Mucosa of descending colon (tissue), 3 donors: Measurements from ENCODE around the gene GAS7. TPM values are rescaled to one million over a fixed set of nuclear protein-coding genes. Genes with fewer than 3 reads are reported as not detected.

Experiments used
- ATAC-seq: fragments of 200-7000 bp; cut with Tn5 transposase; one replicate; pipeline ENCODE4 v1.9.1; 2020; ENCODE audit warnings: mild to moderate bottlenecking, moderate library complexity
- DNase-seq, 3 donors: peaks; one replicate each; pipeline ENCODE4 v3.0.0-alpha.2; 2020
- H3K36me3 ChIP-seq: fragments of 200-600 bp; one replicate; pipeline ENCODE4 v1.8.0; 2021; ENCODE audit warnings: low read depth, mild to moderate bottlenecking
- H3K4me1 ChIP-seq: fragments of 200-600 bp; one replicate; pipeline ENCODE4 v1.8.0; 2021; ENCODE audit warnings: low read depth, mild to moderate bottlenecking
- H3K4me3 ChIP-seq: fragments of 200-600 bp; one replicate; pipeline ENCODE4 v1.8.0; 2021; ENCODE audit warnings: mild to moderate bottlenecking
- H3K9me3 ChIP-seq: fragments of 200-600 bp; one replicate; pipeline ENCODE4 v1.8.0; 2021; ENCODE audit warnings: mild to moderate bottlenecking
- intact Hi-C, 2 donors: fragments of 100-400 bp; cut with DNase I in 1 of 2; cut with micrococcal nuclease in 1 of 2; formaldehyde crosslinking; loops; one replicate each; pipeline versions ENCODE4 v1.11.0 to v1.11.1; 2022; cut with DNase I, micrococcal nuclease
- total RNA-seq, 3 donors: library from RNA; stranded (reverse); fragmentation: NEBNext Ultra II Directional in 2 of 3; extraction: Animal tissue kit (Norgen Biotek cat#: 25700) in 2 of 3; gene quantifications; one replicate each; pipeline versions ENCODE4 v1.2.1 to v1.2.4, GENCODE V29; 2021 to 2023
- TF ChIP-seq, protein P1 (sequence below): fragments of 200-600 bp; IDR thresholded peaks from one replicate; pipeline ENCODE4 v1.8.0; 2022; ENCODE audit warnings: antibody characterized with exemption, mild to moderate bottlenecking
- donor health status: DM: no; HTN: no; CAD: no; lungs with moderate emphysema.
- donor health status: DM: no; HTN: no; CAD: no.
- donor health status: DM: no; HTN: yes; CAD: no.

The GAS7 gene
- total RNA-seq, 3 donors from 2014 or later: 6.4 to 54.4 (median 21.6) TPM

GRCh38 chr17:9956474-9957131 lies 241.8 kb downstream of the GAS7 start:
- no peak for DNase-seq
- H3K36me3 ChIP-seq: no peaks in the 10 kb centered on the region
- H3K9me3 ChIP-seq: no peaks in the 10 kb centered on the region
- intact Hi-C loops: no loop called here
- no peak overlapping the region for H3K4me3 ChIP-seq
- ATAC-seq: no peak
- TF ChIP-seq, protein P1, sequence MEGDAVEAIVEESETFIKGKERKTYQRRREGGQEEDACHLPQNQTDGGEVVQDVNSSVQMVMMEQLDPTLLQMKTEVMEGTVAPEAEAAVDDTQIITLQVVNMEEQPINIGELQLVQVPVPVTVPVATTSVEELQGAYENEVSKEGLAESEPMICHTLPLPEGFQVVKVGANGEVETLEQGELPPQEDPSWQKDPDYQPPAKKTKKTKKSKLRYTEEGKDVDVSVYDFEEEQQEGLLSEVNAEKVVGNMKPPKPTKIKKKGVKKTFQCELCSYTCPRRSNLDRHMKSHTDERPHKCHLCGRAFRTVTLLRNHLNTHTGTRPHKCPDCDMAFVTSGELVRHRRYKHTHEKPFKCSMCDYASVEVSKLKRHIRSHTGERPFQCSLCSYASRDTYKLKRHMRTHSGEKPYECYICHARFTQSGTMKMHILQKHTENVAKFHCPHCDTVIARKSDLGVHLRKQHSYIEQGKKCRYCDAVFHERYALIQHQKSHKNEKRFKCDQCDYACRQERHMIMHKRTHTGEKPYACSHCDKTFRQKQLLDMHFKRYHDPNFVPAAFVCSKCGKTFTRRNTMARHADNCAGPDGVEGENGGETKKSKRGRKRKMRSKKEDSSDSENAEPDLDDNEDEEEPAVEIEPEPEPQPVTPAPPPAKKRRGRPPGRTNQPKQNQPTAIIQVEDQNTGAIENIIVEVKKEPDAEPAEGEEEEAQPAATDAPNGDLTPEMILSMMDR: no peak
- no peaks in the 10 kb centered on the region for H3K4me1 ChIP-seq

DNA sequence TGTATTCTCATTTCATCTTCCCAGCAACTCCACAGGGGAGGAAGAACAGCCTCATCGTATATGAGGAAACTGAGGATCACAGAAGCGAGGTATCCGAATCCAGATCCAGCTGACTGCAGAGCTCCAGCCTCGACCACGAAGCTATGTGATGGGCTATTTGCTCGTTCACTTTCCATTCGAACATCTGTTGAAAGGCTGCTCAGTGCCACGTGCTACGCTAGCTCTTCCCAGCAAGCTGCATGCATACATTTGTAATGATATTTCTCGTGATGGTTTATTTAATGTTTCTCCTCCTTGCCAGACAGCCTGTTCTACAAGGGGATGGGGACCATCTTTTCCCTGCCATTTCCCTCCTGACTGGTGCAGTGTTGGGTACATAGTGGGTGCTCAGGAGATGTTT lies 244.9 kb downstream of the GAS7 start:
- no peak for DNase-seq
- no peaks in the 10 kb centered on the region for H3K36me3 ChIP-seq
- H3K4me3 ChIP-seq: no peak overlapping the region
- ATAC-seq: no peak
- intact Hi-C loops: no loop called here
- no peaks in the 10 kb centered on the region for H3K4me1 ChIP-seq
- no peaks in the 10 kb centered on the region for H3K9me3 ChIP-seq
- TF ChIP-seq, protein P1: no peak

- DNase-seq (no peak), ATAC-seq (no peak)
- TF ChIP-seq, protein P1: no peak
- Histone ChIP-seq H3K4me3 (no peak overlapping the region), H3K4me1 (no peaks in the 10 kb centered on the region), H3K9me3 (no peaks in the 10 kb centered on the region), H3K36me3 (no peaks in the 10 kb centered on the region)
- intact Hi-C loops: no loop called here
Observed at GRCh38 chr17:9951803-9952202, 246.6 kb downstream of the GAS7 start.

DNA sequence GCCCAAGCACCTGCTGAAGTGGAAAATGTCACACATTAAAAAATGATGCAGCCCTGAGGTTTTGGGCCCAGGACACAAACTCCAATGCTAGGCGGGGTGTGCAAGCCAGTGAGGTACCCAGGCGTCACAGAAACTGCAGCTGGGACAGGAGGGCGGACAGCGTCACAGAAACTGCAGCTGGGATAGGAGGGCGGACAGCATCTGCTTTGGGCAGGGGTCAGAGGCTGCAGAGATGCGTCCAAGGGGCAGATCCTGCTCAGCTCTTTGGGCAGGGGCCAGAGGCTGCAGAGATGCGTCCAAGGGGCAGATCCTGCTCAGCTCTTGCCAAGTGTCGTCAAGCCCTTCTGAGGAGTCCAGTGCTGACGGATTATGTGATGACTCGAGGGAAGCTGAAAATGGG lies 249.5 kb downstream of the GAS7 start:
- H3K36me3 ChIP-seq: no peaks in the 10 kb centered on the region
- intact Hi-C loops: no loop called here
- TF ChIP-seq, protein P1: no peak
- ATAC-seq (no peak), DNase-seq (no peak)
- H3K9me3 ChIP-seq: no peaks in the 10 kb centered on the region
- no peak overlapping the region for H3K4me3 ChIP-seq
- no peaks in the 10 kb centered on the region for H3K4me1 ChIP-seq

DNA sequence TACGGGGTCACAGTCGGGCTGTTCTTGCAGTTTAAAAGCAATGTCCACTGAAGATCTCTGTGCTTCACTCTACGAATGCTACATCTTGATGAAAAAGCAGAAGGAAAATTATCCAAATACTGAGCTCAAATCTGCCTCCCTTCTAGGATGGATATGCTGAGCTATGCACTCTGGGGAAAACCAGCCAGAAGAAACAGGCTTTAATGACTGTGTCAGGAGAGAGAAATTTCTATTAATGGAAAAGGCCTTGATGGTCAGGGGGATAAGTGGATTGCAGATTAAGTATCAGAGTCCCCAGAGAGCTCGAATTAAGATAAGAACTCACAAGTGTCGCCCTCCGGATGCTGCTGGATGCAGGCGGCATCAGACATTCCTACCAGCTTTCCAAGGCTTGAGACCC lies 253.7 kb downstream of the GAS7 start:
- DNase-seq (no peak), ATAC-seq (no peak)
- H3K4me1 ChIP-seq: no peaks in the 10 kb centered on the region
- intact Hi-C loops: no loop called here
- H3K4me3 ChIP-seq: no peak overlapping the region
- TF ChIP-seq, protein P1: no peak
- no peaks in the 10 kb centered on the region for H3K36me3 ChIP-seq
- H3K9me3 ChIP-seq: no peaks in the 10 kb centered on the region

DNA sequence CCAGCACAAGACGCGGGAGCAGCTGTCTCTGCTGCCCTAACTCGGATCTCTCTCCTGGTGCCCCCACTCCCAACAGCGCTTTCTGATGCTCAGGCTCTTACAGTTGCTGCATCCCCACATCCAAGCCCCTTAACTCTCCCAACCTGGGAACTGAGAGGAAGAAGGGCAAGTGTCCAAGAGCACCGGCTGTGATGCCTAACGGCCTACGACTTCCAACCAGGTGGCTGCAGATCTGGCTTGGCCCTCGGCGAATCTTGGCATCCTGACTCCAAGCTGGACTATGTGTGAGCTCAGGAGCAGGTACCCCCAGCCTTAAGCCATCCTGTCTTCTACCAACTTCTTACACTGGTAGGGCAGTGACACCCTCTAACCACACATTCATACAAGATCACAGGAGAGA lies 255.1 kb downstream of the GAS7 start:
- ATAC-seq: no peak
- DNase-seq: no peak
- Histone ChIP-seq H3K4me1 (no peaks in the 10 kb centered on the region), H3K9me3 (peaks cover 4% of the 10 kb centered on the region), H3K36me3 (no peaks in the 10 kb centered on the region), H3K4me3 (no peak overlapping the region)
- TF ChIP-seq, protein P1: no peak
- intact Hi-C loops: no loop called here
